GM23338 (cell line): ENCODE measurements around the gene C17orf100. TPM values are rescaled to one million over a fixed set of nuclear protein-coding genes. Genes with fewer than 3 reads are reported as not detected.

Experiments
- ATAC-seq: fragments of 200-7000 bp; cut with Tn5 transposase; 3 replicates; pipeline ENCODE4 v1.9.1; 2020
- DNase-seq: peaks from one replicate; pipeline ENCODE4 v3.0.0-alpha.2; 2015; ENCODE audit warnings: low spot score
- H2AFZ ChIP-seq: fragments of 200-600 bp; sonication (generic); 2 replicates; pipeline ENCODE4 v1.8.0; 2016; ENCODE audit warnings: antibody characterized with exemption, mild to moderate bottlenecking, moderate library complexity
- H3F3A ChIP-seq: fragments of 200-600 bp; sonication (generic); replicated peaks from 2 replicates; pipeline ENCODE4 v1.8.0; 2017; ENCODE audit warnings: antibody characterized with exemption, mixed run types, low read depth
- H3K27ac ChIP-seq: fragments of 200-600 bp; sonication (generic); 2 replicates; pipeline ENCODE4 v1.6.1; 2016; ENCODE audit warnings: low read depth
- H3K27me3 ChIP-seq: fragments of 200-600 bp; sonication (generic); 2 replicates; pipeline ENCODE4 v1.8.0; 2016; ENCODE audit warnings: mild to moderate bottlenecking, mixed run types, moderate library complexity; ENCODE audit not compliant: insufficient read depth
- H3K36me3 ChIP-seq: fragments of 200-600 bp; sonication (generic); 2 replicates; pipeline ENCODE4 v1.8.0; 2016; ENCODE audit warnings: mild to moderate bottlenecking; ENCODE audit not compliant: insufficient read depth
- H3K4me1 ChIP-seq: fragments of 200-600 bp; sonication (generic); 2 replicates; pipeline ENCODE4 v1.8.0; 2016; ENCODE audit warnings: mild to moderate bottlenecking, moderate library complexity; ENCODE audit not compliant: insufficient read depth
- H3K4me2 ChIP-seq: fragments of 200-600 bp; sonication (generic); 2 replicates; pipeline ENCODE4 v1.7.1; 2017; ENCODE audit warnings: mixed run types
- H3K4me3 ChIP-seq: fragments of 200-600 bp; sonication (generic); 2 replicates; pipeline ENCODE4 v1.6.1; 2016; ENCODE audit warnings: mixed run types
- H3K79me2 ChIP-seq: fragments of 200-600 bp; sonication (generic); replicated peaks from 2 replicates; pipeline ENCODE4 v1.8.0; 2017; ENCODE audit warnings: mild to moderate bottlenecking; ENCODE audit not compliant: insufficient read depth
- H3K9me2 ChIP-seq: fragments of 200-600 bp; sonication (generic); 2 replicates; pipeline ENCODE4 v1.8.0; 2017; ENCODE audit not compliant: insufficient read depth
- H4K20me1 ChIP-seq: fragments of 200-600 bp; sonication (generic); replicated peaks from 2 replicates; pipeline ENCODE4 v1.8.0; 2017; ENCODE audit warnings: mild to moderate bottlenecking; ENCODE audit not compliant: insufficient read depth
- H3K27ac Mint-ChIP-seq: 2 replicates; pipeline ENCODE4 v1.8.0; 2020; ENCODE audit warnings: inconsistent platforms, mild to moderate bottlenecking, moderate library complexity, mixed read lengths
- H3K27me3 Mint-ChIP-seq: 3 replicates; pipeline ENCODE4 v1.8.0; 2022; ENCODE audit warnings: low read depth, mild to moderate bottlenecking, moderate library complexity, mixed read lengths, inconsistent platforms; ENCODE audit not compliant: insufficient read depth, poor library complexity
- H3K36me3 Mint-ChIP-seq: 3 replicates; pipeline ENCODE4 v1.8.0; 2021; ENCODE audit warnings: low read depth, mild to moderate bottlenecking, inconsistent platforms, moderate library complexity, mixed read lengths
- H3K4me1 Mint-ChIP-seq: 3 replicates; pipeline ENCODE4 v1.8.0; 2020; ENCODE audit warnings: mild to moderate bottlenecking, inconsistent platforms, mixed read lengths
- H3K4me3 Mint-ChIP-seq: 3 replicates; pipeline ENCODE4 v1.8.0; 2021; ENCODE audit warnings: moderate library complexity, mild to moderate bottlenecking, inconsistent platforms, mixed read lengths
- H3K9me3 Mint-ChIP-seq: 3 replicates; pipeline ENCODE4 v1.8.0; 2020; ENCODE audit warnings: moderate library complexity, mild to moderate bottlenecking, inconsistent platforms, mixed read lengths
- NANOG ChIP-seq: IDR thresholded peaks from 2 replicates; pipeline ENCODE4 v1.6.1; 2016; ENCODE audit warnings: antibody characterized with exemption, borderline replicate concordance
- POLR2AphosphoS5 ChIP-seq: IDR thresholded peaks from 2 replicates; pipeline ENCODE4 v1.6.1; 2016; ENCODE audit warnings: antibody characterized with exemption, low read depth
- STAT1 ChIP-seq: IDR thresholded peaks from one replicate; pipeline ENCODE4 v1.6.1; 2016; ENCODE audit warnings: antibody characterized with exemption; ENCODE audit not compliant: unreplicated experiment
- ZNF114 ChIP-seq: fragments of 250-450 bp; sonication (Bioruptor Pico); IDR thresholded peaks from 2 replicates; pipeline ENCODE4 v1.5.0; 2020; ENCODE audit warnings: mild to moderate bottlenecking, moderate library complexity
- ZNF331 ChIP-seq: fragments of 250-450 bp; sonication (Bioruptor Pico); IDR thresholded peaks from 2 replicates; pipeline ENCODE4 v1.5.0; 2020; ENCODE audit warnings: low read depth, mild to moderate bottlenecking, moderate library complexity
- polyA plus RNA-seq: library from polyadenylated mRNA; unstranded; fragments of >200 nt; fragmentation: Nextera tagmentation; extraction: Ambion mirVana; gene quantifications from 2 replicates; pipeline ENCODE4 v1.2.1, GENCODE V29; 2016
- total RNA-seq: library from RNA; depleted of rRNA; stranded (reverse); fragments of >200 nt; shearing (Covaris generic); gene quantifications from 2 replicates; pipeline ENCODE4 v1.2.3, GENCODE V29; 2014
- TF ChIP-seq, protein P1 (sequence below): IDR thresholded peaks from one replicate; pipeline ENCODE4 v1.6.1; 2018; ENCODE audit warnings: antibody characterized with exemption; ENCODE audit not compliant: unreplicated experiment
- TF ChIP-seq, protein P2 (sequence below): IDR thresholded peaks from 2 replicates; pipeline ENCODE4 v1.6.1; 2016; ENCODE audit warnings: antibody characterized with exemption

Gene C17orf100
- total and polyA plus RNA-seq, 2 experiments from 2014 or later: 2.7 to 3.9 TPM

DNA sequence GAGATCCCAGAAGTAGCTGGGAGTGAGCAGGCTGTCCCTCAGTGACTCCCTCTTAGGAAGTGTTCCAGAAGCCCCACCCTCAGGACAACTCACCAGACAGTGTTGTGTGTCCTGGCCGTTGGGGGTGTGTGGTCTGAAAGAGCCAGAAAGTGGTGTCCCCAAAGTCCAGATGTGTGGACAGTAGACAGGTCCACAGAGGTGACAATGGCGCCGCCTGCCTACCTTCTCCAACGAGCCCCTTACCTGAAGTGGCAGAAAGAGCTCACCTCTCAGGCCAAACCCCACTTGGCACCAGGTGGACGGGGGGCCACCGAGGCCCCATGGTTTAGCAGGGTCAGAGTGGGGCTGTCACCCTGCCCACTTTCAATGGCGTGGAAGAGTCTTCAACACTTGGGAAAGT lies 19.9 kb downstream of the C17orf100 start:
- Histone ChIP-seq H2AFZ (no peak overlapping the region), H3K4me3 (no peak overlapping the region), H3K27me3 (no peaks in the 10 kb centered on the region), H3K4me1 (no peaks in the 10 kb centered on the region; the same call in 1 of the 2 replicates), H3K79me2 (no peaks in the 10 kb centered on the region), H3F3A (no peaks in the 10 kb centered on the region), H3K9me2 (no peaks in the 10 kb centered on the region), H3K27ac (no peak overlapping the region), H3K4me2 (no peak overlapping the region), H3K36me3 (no peaks in the 10 kb centered on the region), H4K20me1 (no peaks in the 10 kb centered on the region)
- Mint-ChIP-seq H3K36me3 (no peaks in the 10 kb centered on the region), H3K4me3 (no peak overlapping the region), H3K27ac (no peak overlapping the region), H3K4me1 (peaks cover 10% of the 10 kb centered on the region; the same call in 2 of the 3 replicates), H3K27me3 (peaks cover 5% of the 10 kb centered on the region), H3K9me3 (no peaks in the 10 kb centered on the region)
- TF ChIP-seq STAT1 (no peak), ZNF114 (CRISPR knock-in tag) (no peak)
- TF ChIP-seq, protein P1, sequence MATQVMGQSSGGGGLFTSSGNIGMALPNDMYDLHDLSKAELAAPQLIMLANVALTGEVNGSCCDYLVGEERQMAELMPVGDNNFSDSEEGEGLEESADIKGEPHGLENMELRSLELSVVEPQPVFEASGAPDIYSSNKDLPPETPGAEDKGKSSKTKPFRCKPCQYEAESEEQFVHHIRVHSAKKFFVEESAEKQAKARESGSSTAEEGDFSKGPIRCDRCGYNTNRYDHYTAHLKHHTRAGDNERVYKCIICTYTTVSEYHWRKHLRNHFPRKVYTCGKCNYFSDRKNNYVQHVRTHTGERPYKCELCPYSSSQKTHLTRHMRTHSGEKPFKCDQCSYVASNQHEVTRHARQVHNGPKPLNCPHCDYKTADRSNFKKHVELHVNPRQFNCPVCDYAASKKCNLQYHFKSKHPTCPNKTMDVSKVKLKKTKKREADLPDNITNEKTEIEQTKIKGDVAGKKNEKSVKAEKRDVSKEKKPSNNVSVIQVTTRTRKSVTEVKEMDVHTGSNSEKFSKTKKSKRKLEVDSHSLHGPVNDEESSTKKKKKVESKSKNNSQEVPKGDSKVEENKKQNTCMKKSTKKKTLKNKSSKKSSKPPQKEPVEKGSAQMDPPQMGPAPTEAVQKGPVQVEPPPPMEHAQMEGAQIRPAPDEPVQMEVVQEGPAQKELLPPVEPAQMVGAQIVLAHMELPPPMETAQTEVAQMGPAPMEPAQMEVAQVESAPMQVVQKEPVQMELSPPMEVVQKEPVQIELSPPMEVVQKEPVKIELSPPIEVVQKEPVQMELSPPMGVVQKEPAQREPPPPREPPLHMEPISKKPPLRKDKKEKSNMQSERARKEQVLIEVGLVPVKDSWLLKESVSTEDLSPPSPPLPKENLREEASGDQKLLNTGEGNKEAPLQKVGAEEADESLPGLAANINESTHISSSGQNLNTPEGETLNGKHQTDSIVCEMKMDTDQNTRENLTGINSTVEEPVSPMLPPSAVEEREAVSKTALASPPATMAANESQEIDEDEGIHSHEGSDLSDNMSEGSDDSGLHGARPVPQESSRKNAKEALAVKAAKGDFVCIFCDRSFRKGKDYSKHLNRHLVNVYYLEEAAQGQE: no peak
- no peak for DNase-seq
- no peak for ATAC-seq

DNA sequence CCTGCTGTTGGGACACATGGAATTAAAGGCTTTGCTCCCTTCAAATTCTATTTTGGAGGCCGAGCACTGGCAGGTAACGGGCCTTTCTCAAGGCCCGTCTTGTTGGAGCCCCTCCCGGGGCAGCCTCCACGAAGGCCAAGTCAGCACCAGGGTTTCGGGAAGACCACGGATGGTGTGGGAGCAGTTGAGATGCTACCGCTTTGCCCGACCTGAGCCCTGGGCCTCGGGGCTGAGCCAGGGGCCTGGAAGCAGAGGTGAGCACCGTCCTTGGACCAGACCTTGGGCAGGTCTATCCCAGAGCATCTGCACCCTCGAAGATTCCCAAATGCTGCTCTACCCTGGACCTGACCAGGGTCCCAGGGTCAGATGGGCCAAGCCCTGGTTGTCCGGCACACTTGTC lies 23.0 kb downstream of the C17orf100 start:
- H3K4me1 Mint-ChIP-seq: peaks cover 4% of the 10 kb centered on the region; the same call in 1 of the 3 replicates
- no peak overlapping the region for H2AFZ ChIP-seq
- H3K4me2 ChIP-seq: no peak overlapping the region
- no peaks in the 10 kb centered on the region for H3K36me3 Mint-ChIP-seq
- no peak overlapping the region for H3K27ac ChIP-seq
- H3K27ac Mint-ChIP-seq: no peak overlapping the region
- H3K36me3 ChIP-seq: no peaks in the 10 kb centered on the region
- H3K9me2 ChIP-seq: no peaks in the 10 kb centered on the region
- ATAC-seq (no peak), DNase-seq (no peak)
- peaks cover 3% of the 10 kb centered on the region for H3K27me3 Mint-ChIP-seq
- no peaks in the 10 kb centered on the region for H4K20me1 ChIP-seq
- no peak overlapping the region for H3K4me3 Mint-ChIP-seq
- H3K9me3 Mint-ChIP-seq: no peaks in the 10 kb centered on the region
- H3K79me2 ChIP-seq: no peaks in the 10 kb centered on the region
- H3K4me1 ChIP-seq: no peaks in the 10 kb centered on the region; the same call in 1 of the 2 replicates
- H3K4me3 ChIP-seq: no peak overlapping the region
- no peaks in the 10 kb centered on the region for H3K27me3 ChIP-seq
- H3F3A ChIP-seq: no peaks in the 10 kb centered on the region
- TF ChIP-seq POLR2AphosphoS5 (no peak), ZNF331 (CRISPR knock-in tag) (no peak), NANOG (no peak)
- TF ChIP-seq, protein P2, sequence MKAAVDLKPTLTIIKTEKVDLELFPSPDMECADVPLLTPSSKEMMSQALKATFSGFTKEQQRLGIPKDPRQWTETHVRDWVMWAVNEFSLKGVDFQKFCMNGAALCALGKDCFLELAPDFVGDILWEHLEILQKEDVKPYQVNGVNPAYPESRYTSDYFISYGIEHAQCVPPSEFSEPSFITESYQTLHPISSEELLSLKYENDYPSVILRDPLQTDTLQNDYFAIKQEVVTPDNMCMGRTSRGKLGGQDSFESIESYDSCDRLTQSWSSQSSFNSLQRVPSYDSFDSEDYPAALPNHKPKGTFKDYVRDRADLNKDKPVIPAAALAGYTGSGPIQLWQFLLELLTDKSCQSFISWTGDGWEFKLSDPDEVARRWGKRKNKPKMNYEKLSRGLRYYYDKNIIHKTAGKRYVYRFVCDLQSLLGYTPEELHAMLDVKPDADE: no peak
- TF ChIP-seq, protein P1: no peak
